Tibial nerve (tissue), 4 donors: Measurements from ENCODE around the gene ANKRD39.

Source experiments
- EP300 ChIP-seq, 2 donors: sonication (generic); formaldehyde crosslinking; IDR thresholded peaks; one replicate each; pipeline ENCODE4 v1.6.1; 2017; ENCODE audit warnings: antibody characterized with exemption in 2 of 2, mild to moderate bottlenecking in 1 of 2
- POLR2A ChIP-seq, 2 donors: fragments of 450-650 bp; IDR thresholded peaks; one replicate each; pipeline ENCODE4 v1.6.1; 2017; ENCODE audit warnings: antibody characterized with exemption in 2 of 2, mild to moderate bottlenecking in 2 of 2, moderate library complexity in 2 of 2
- TF ChIP-seq, protein P1 (sequence below), 5 experiments: fragments of 200-600 bp in 3 of 5; fragments of 450-650 bp in 2 of 5; sonication (generic) in 3 of 5; IDR thresholded peaks; one replicate each; pipeline ENCODE4 v1.5.1; 2016 to 2019; ENCODE audit warnings: antibody characterized with exemption in 5 of 5, mild to moderate bottlenecking in 3 of 5, moderate library complexity in 2 of 5

DNA sequence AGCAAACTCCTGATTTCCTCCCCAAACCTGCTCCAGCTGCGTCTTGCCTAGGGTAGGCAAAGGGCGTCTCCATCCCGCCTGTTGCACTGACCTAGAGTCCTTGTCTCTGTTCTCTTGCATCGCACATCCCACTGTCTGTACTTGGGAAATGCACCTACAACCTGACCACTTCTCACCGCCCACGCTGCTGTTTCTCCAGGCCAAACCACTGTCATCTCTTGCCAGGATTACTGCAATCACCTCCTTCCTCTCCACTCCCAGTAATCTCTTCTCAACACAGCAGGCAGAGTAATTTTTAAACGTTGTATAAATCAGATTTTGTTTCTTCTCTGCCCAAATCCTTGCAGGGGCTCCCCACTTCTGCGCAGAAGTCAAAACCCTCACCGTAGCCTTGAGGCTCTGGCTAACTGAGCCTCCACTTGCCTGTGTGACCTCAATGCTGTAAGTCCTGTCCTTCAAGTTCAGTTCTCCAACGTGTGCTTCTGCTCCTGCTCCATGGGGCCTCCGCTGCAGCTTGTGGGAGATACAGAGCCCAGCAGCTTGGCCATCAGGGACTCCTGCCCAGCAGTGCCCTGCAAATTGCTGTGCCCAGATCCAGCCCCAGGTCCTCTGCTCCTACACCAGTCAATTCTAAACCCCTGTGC, 39.8 kb upstream of the ANKRD39 start:
- TF ChIP-seq, protein P1, sequence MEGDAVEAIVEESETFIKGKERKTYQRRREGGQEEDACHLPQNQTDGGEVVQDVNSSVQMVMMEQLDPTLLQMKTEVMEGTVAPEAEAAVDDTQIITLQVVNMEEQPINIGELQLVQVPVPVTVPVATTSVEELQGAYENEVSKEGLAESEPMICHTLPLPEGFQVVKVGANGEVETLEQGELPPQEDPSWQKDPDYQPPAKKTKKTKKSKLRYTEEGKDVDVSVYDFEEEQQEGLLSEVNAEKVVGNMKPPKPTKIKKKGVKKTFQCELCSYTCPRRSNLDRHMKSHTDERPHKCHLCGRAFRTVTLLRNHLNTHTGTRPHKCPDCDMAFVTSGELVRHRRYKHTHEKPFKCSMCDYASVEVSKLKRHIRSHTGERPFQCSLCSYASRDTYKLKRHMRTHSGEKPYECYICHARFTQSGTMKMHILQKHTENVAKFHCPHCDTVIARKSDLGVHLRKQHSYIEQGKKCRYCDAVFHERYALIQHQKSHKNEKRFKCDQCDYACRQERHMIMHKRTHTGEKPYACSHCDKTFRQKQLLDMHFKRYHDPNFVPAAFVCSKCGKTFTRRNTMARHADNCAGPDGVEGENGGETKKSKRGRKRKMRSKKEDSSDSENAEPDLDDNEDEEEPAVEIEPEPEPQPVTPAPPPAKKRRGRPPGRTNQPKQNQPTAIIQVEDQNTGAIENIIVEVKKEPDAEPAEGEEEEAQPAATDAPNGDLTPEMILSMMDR (IDR thresholded peaks at IDR 0.05), result no peak
- no peak for TF ChIP-seq EP300 (IDR thresholded peaks at IDR 0.05)
- TF ChIP-seq POLR2A (IDR thresholded peaks at IDR 0.05), result no peak
